ENCODE results near the gene EIF4B.

Gene EIF4B

DNA sequence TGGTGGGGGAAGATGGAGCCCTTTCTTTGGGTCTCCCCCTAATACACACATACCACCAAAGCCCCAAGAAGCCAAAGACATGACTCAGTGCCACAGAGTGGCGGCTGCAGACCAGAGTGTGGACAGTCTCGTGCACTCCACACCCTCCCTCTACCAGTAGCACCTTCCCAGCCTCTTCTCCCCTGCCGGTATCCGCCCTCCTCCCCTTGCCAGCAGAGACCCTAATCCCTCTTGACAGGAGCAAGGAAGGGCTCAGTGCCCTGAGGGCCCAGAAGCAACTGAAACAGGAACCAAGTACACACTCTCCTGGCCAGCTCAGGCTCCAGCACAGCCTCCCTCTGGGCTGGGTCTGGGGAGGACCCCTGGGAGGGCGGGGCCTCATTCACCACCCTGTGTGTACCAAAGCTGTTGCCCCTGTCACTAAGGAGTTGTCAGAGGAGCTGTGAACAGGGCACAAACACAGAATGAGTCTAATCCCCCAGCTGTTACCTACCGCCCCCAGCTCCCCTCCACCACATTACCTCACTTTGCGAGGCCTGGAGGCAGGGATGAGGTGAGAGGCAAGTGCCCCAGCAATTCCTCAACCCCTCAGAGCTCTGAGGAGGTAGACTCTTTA is 64.7 kb downstream of the EIF4B start:
- DNase-seq (ENCODE audit: low spot score), result no peak

DNA sequence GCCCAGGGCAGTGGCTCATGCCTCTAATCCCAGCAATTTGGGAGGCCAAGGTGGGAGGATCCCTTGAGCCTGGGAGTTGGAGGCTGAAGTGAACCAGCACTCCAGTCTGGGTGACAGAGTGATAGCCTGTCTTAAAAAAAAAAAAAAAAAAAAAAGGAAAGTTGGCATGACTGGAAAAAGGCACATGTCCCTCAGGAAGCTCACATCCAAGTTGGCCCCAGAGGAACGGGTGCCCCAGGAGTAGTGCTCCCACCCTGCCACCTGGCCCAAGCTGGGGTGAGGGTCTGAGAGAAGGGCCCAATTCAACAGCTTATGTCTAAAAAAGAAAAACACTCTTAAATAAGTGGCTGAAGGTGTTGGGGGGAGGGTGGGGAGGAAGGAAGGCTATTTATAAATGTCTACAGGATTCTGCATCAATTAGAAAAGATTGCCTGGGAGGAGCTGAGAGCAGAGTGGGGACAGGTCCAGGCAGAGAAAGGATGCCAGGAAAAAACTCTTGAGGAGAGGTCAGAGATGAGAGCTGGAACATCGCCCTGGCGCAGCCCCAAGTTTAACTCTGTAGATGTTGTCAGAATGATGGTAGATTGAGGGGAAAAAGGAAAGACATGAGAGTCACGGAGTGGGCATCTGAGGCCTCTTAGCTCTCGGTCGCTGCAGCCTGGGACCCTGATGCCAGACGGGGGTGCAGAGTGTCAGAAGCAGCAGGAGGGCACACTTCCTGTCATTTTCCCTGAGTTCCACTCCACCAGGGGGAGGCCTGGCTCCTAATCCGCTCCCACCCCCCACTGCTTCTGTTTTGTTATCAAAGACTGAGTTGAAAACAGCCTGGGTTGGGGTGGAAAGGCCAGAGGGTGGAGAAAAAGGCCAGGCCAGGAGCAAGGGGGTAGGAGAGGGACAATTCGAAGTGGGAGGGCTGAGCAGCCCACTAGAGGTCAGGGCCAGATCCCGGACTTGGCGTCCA is 65.6 kb downstream of the EIF4B start:
- DNase-seq (ENCODE audit: low spot score), result no peak

DNA sequence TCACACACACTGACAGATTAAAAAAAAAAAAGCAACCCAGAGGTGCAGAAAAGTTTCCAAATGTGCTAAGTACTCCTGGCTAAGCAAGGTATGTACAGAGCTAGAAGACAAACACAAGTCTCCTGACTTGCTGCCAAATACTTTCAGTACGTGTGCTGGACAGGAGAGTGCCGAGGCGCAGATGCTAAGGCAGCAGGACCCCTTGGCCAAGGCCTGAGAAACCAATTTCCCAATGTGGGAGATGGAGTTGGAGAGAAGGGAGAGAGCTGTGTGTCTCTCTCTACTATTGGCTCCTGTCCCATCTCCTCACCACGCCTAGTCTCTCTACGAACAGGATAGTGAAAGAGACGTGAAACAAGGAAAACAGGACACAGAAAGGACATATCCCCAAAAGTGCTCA is 67.6 kb downstream of the EIF4B start:
- no peak for DNase-seq (ENCODE audit: low spot score)

DNA sequence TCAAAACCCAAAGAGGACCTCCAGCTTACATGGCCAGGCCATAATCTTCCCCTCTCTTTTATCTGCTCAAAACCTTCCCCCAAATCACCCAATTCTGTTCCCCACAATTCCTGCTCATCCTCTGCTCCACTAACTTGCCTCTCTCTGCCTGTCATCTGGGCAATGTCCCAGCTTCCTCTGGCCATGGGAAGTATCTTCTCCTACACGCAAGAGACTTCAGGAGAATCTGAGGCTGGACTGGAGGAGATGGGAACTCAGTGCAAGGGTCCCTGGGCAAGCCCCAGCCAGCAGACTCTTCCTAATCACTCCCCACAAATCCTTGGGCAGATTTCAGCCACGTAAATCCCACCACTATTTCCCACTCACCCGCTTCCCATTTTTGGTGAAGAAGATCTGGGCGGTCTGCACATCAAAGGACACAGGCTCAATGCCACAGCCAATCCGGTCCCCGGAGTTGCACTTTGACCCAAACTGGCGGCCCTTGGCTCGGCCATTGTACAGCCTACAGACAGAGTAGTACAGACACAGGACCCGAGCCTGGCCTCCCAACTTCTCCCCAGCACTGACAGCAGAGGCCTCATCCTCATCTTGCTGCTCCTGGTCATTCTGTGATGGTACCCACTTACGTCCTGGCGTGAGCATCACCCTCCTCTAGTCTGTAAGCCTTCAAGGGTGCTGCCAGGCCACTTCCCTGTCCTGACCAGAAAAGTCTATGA is 68.2 kb downstream of the EIF4B start:
- DNase-seq (ENCODE audit: low spot score), result no peak

DNA sequence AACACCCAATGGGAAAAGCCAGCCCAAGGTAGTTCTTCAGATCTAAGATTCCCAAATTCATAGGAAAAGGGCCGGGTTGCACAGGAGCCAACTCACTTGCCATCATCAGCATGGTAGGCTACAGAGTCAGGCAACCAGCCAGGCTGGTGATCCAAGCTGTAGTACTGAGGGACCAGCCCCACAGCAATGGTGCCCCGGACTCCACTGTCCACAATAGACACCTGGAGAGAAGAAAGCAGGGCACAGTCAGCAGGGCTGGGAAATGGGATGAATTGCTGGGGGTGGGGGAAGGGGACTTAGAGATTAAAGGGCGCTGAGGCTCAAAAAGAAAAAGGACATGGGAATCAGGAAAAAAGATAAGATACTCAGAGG is 68.7 kb downstream of the EIF4B start:
- no peak for DNase-seq (ENCODE audit: low spot score)

DNA sequence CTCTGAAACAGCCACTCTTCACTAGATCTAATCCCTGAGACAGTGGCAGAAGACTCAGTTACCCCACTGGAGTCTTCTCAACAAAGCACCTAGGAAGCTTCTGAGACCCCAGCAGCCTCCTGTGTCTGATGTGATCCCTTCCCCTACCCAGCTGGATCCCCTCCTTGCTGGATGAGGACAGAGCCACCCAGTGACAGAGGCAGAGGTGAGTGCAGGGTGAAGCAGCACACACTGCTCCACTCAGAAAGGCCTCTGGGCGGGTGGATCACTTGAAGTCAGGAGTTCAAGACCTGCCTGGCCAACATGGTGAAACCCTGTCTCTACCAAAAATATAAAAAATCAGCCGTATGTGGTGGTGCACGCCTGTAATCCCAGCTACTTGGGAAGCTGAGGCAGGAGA is 70.2 kb downstream of the EIF4B start:
- DNase-seq (ENCODE audit: low spot score), result no peak

DNA sequence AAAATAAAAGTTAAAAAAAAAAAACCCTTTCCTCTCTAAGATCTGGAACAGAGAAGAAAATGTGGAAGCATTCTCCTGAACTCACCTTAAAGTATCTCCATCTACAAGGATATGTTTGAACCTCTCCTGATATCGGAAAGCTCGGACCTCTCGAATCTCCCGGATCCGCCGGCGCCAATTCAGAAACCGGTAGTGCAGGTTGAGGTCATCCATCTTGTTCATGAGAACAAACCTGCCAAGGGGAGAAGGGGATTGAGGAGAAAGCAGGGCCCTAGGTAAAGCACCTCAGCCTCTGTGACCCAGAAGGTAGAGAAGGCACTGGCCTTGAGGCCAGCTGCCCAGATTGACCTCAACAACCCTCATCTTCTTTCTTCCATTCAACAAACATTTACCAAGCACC is 70.8 kb downstream of the EIF4B start:
- no peak for DNase-seq (ENCODE audit: low spot score)

DNA sequence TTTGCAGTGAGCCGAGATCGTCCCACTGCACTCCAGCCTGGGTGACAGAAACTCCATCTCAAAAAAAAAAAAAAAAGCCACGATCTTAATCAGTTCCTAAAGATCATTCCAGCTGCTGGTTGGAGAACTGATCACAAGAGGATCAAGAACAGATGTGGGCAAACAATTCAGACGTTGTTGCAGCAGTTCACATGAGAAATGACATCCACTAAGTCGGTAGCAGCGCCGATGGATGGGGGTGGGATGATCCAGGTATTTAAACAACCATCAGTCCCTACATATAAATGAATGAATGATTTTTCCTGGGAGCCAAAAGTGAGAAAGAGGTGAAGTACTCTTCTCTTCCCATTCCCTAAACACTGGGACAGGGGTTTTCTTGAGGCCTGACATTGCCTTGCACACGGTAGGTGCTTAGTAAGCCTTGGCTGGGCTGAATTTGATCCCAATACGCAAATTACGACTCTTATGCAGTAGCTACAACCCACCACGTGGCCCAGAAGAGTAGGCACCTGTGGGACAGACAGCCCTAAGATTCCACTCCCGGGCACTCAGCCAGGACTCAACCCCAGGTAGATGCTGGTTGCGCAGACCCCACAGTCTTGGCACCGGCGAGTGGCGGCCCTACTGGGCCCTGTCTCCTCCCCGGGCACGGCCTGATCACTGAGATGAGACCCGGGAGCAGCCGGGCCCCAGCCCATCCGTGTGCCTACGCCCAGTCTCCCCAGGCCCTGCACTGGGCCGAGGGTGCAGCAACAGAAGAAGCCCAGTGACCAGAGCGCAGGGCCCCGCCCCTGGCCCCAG is 72.4 kb downstream of the EIF4B start:
- DNase-seq (ENCODE audit: low spot score), result no peak

DNA sequence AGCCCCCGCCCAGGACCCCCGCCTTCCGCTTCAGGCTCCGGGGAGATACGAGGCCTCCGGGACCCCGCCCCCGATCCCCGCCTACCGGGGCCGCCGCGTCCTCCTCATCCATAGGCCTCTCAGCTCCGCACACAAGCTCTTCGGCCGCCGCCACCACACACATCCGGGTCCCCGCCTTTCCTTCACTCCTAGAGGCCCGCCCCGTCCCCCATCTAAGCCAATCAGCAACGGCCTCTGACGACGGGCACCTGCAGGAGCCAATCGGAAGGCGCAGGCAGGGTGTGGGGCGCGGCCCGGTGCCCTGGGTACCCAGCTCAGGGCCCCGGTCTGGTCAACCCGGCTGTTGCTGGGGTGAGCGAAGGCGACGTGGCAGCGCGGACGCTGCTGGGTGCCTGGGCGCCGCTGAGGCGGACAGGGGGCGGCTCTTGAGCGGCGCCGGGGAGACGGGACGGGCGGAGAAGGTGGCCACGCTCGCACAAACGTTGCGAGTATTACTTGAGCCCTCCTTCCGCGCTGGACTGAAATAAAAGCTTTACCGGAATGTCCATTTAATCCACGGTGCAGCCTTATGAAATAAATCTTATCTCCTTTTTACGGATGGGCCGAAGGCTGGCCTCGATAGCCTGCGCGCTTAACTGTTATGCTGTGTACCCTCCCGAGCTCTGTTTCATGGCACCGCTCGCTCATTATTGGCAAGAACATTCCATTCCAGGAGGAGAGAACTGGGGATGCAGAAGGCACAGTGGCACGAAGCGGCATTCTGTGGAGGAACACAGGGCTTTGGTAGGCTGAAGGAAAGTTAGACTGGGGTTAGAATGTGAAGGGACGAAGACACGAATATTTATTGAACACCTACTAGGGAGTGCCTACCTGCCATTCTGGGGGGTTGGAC is 73.2 kb downstream of the EIF4B start, which contains the start of gene SPRYD3:
Gene SPRYD3 (minus strand): TSS at position 165 of the 892 bp plus-strand sequence. CDS start 57 bp downstream, at position 108.
- peak; percentile 100 for DNase-seq (ENCODE audit: low spot score)

DNA sequence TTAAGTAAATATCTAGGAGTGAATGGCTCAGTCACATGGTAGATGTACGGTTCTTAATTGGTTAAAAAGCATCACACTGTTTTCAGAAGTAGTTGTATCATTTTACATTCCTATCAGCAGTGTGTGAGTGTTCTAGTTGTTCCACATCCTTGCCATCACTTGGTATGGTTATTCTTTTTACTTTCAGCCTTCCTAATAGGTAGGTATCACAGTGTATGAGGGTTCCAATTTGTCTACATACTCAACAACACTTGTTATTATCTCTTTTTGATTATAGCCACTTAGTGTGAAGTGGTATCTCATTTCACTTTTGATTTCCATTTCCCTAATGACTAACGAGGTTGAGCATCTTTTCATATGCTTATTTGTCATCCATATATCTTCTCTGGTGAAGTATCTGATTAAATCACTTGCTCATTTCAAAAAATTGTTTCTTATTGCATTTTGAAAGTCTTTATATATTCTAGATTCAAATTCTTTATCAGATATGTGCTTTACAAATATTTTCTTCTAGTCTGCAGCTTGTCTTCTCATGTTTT is 76.5 kb downstream of the EIF4B start:
- no peak for DNase-seq (ENCODE audit: low spot score)

DNA sequence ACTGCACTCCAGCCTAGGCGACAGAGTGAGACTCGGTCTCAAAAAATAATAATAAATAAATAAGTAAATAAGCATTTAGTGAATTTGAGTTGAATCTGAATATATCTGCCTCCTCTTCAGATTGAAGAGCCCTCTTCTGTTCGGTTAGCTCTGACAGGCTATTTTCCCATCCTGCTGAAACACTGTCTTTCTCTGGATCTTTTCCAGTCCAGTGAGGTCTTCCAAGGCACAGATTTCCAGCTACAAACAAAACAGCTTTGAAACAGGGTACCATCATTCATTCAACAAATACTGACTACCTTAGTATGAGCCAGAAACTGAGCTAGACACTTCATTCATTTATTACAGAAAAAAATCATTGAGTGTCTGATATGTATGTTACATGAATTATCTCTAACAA is 80.1 kb downstream of the EIF4B start:
- no peak for DNase-seq (ENCODE audit: low spot score)

DNA sequence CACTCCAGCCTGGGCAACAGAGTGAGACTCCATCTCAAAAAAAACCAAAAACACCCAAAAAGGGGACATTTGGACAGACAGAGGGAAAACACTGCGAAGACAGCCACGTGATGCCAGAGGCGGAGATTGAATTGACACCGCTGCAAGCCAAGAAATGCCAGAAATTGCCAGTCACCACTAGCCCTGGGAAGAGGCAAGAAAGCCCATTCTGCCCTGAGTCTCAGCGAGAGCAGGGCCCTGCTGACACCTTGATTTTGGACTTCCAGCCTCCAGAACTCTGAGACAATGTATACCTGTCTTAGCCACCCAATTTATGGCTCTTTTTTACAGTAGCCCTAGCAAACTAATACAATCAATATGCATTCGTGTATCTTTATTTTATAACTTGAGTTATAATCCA is 83.8 kb downstream of the EIF4B start:
- no peak for DNase-seq (ENCODE audit: low spot score)

DNA sequence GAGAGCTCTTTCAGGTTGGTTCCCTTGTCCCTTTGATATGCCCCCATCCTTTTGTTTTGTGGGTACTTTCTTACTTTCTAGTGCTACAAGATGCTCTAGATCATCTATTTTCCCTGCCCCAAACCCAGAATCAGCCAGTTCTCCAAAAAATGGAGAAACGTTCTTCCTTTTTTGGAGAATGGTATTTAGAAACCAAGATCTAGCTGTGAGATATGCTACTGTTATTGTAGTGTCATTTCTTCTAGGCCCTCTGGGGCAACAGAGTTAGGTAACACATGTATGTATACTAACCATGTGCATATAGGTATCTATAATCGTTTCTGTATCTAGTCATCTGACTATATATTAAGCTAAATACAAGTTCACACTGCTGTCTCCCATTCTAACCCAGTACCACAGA is 84.3 kb downstream of the EIF4B start:
- DNase-seq (ENCODE audit: low spot score), result no peak

DNA sequence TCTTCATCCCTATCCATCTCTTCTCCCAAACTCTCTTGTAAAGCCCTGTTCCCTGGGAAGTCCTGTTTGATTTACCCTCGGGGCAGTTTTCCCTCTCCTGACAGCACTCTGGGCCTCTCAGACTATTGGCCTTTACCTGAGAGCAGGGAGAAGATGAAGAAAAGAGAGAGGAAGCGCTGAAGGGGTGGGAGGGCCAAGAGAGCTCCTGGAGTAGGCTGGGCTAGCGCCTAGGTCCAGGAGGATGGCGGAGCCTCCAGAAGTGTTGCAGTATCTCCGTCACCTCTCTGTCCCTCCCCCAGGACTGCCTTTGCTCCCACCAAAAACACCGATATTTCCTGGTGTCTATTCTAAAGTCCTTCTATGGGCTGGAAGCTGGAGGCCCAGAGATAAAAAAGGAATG is 85.5 kb downstream of the EIF4B start:
- no peak for DNase-seq (ENCODE audit: low spot score)
